OCI-M2 (cell line): Measurements from ENCODE around the gene DNAJC11.

ENCODE experiments used
- DNase-seq: peaks from one replicate; lab custom pipeline; 2025; ENCODE audit not compliant: unreplicated experiment; lab: John Stamatoyannopoulos, UW

Gene DNAJC11

GRCh38 chr1:6586404-6586816, 115.2 kb downstream of the DNAJC11 start:
- no peak for DNase-seq

- no peak for DNase-seq
Measured at GRCh38 chr1:6585841-6586240, 115.8 kb downstream of the DNAJC11 start.

- DNase-seq = no peak
Measured at GRCh38 chr1:6585081-6585722, 116.4 kb downstream of the DNAJC11 start.
